ENCODE measurements around the gene JKAMP. TPM values are rescaled to one million over a fixed set of nuclear protein-coding genes. Genes with fewer than 3 reads are reported as not detected.
A peak's percentile ranks its signal among the peaks of the same experiment; 100 is the strongest.

Gene JKAMP
- polyA plus RNA-seq, 1 experiment, result 208 TPM

DNA sequence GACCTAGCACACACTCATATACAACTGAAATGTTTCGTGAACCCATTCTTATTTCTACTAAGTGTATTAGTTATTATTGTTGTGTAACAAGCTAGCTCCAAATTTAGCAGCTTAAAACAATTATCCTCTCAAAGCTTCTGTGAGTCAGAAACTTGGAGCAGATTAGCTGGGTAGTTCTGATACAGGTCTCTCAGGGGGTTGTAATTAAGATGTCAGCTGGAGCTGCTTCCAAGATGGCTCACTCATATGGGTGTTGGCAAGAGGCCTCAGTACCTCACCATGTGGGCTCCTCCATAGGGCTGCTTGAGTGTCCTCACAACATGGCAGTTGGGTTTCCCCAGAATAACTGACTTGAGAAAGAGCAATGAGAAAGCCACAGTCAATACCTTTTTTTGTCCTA lies 28.9 kb upstream of the JKAMP start:
- H3K27ac ChIP-seq (ENCODE audit: low read depth, low read length), result no peak overlapping the region
- H3K27me3 ChIP-seq (ENCODE audit: control insufficient read depth, insufficient read depth, low read length), result no peaks in the 10 kb centered on the region
- POLR2A ChIA-PET, result interaction anchor here (0.6 to 1.0 kb wide), 3 partner anchors 14 to 267 kb away, joined by 3 to 9 read pairs (median 4); partner anchors contain the start of genes JKAMP and L3HYPDH
- no peaks in the 10 kb centered on the region for H3K9me3 ChIP-seq (ENCODE audit: control insufficient read depth, insufficient read depth, low read length)
- CTCF ChIA-PET, result interaction anchor here (0.9 kb wide), 1 partner anchor 26 kb away, joined by 3 read pairs; no protein-coding TSS in a partner anchor
- no peak for TF ChIP-seq CTCF (IDR thresholded peaks at IDR 0.05; ENCODE audit: low read depth, low read length)
- no peak overlapping the region for H3K4me3 ChIP-seq (ENCODE audit: low read depth, low read length)
- no peak for DNase-seq (ENCODE audit: low read depth, low spot score)

DNA sequence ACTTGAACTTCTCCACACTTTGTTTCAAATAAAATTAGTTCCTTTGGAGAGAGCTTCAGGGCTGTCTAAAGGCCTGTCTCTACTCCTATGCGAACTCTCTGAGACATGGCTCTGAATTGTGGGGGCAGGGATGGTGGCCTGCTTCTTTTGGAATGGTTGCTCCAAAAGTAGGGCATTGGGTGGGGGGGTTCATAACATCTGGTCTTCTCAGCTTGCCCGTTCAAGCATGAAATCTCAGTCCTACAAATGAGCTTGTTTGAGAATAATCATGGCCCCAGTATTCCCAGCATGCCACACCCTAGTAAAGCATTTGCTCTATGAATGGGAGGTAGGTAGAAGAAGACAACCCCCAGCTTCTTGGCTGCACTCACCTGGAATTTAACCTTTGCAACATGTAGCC lies 25.8 kb upstream of the JKAMP start:
- DNase-seq (ENCODE audit: low read depth, low spot score), result no peak
- H3K9me3 ChIP-seq (ENCODE audit: control insufficient read depth, insufficient read depth, low read length), result no peaks in the 10 kb centered on the region
- H3K27ac ChIP-seq (ENCODE audit: low read depth, low read length), result no peak overlapping the region
- H3K27me3 ChIP-seq (ENCODE audit: control insufficient read depth, insufficient read depth, low read length), result no peaks in the 10 kb centered on the region
- POLR2A ChIA-PET, result no interaction called here
- no peak for TF ChIP-seq CTCF (IDR thresholded peaks at IDR 0.05; ENCODE audit: low read depth, low read length)
- H3K4me3 ChIP-seq (ENCODE audit: low read depth, low read length), result no peak overlapping the region
- CTCF ChIA-PET, result interaction anchor here (1.2 kb wide), 1 partner anchor 329 kb away, joined by 4 read pairs; no protein-coding TSS in a partner anchor

- CTCF ChIA-PET, result interaction anchor here (0.9 kb wide), 1 partner anchor 24 kb away, joined by 3 read pairs; the partner anchor contains the start of genes JKAMP and L3HYPDH
- POLR2A ChIA-PET, result no interaction called here
- no peak for TF ChIP-seq CTCF (IDR thresholded peaks at IDR 0.05; ENCODE audit: low read depth, low read length)
- H3K4me3 ChIP-seq (ENCODE audit: low read depth, low read length), result no peak overlapping the region
- no peak for DNase-seq (ENCODE audit: low read depth, low spot score)
- peaks cover 5% of the 10 kb centered on the region; the same call in 1 of the 2 replicates for H3K9me3 ChIP-seq (ENCODE audit: control insufficient read depth, insufficient read depth, low read length)
- no peaks in the 10 kb centered on the region for H3K27me3 ChIP-seq (ENCODE audit: control insufficient read depth, insufficient read depth, low read length)
- H3K27ac ChIP-seq (ENCODE audit: low read depth, low read length), result no peak overlapping the region
Measured at GRCh38 chr14:59460378-59460777, 23.9 kb upstream of the JKAMP start.

DNA sequence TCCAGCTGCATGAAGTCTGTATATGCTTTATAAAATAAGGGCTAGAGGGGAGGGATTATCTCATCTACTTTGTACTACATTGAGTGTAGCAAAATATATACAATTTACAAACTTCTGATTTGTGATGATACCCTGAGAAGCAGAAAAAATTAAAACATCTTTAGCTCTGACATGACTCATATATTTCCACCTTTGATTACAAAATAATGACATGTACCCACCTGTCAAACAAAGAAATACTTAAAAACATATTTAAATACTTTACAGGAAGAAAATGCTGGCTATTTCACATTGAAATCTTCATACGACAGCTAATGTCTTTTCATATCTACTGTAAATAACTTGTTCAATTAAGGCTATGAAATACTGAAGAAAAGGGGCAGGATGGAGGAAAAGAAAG lies 22.4 kb upstream of the JKAMP start:
- TF ChIP-seq CTCF (IDR thresholded peaks at IDR 0.05; ENCODE audit: low read depth, low read length), result no peak
- Histone ChIP-seq H3K27ac (ENCODE audit: low read depth, low read length) (no peak overlapping the region), H3K27me3 (ENCODE audit: control insufficient read depth, insufficient read depth, low read length) (no peaks in the 10 kb centered on the region), H3K4me3 (ENCODE audit: low read depth, low read length) (no peak overlapping the region), H3K9me3 (ENCODE audit: control insufficient read depth, insufficient read depth, low read length) (peaks cover 5% of the 10 kb centered on the region; the same call in 1 of the 2 replicates)
- ChIA-PET CTCF (interaction anchor here (2.8 kb wide), 1 partner anchor 115 kb away, joined by 8 read pairs; the partner anchor contains the start of gene CCDC175), POLR2A (no interaction called here)
- DNase-seq (ENCODE audit: low read depth, low spot score), result no peak

DNA sequence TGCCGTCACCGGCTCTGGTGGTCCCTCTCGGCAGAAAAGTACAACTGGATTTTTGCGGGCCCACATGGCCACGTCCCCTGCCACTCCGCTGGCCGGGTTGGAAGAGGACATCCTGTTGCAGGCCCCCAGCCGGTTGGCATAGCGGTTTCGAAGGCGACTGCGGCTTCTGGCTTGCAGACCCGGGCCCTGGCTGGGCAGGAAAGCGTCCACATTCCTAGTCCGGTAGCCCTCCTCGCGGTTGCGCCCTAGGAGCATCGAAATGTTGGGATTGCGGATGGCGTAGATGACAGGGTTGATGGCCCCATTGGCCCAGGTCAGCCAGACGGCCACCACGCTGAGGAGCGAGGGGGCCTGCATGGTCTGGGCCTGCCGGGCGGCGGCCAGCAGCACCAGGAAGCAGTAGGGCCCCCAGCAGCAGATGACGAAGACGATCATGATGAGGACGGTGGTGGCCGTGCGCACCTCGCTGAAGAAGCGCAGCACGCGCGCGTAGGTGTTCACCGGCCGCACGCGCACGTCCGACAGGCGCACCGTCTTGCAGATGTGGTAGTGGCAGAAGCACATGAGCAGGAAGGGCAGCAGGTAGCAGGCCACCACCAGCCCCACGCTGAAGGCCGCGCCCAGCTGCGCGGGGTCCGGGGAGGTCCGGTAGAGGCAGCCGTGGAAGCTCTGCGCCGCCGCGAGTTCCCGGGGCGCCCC lies 20.4 kb upstream of the JKAMP start:
- H3K9me3 ChIP-seq (ENCODE audit: control insufficient read depth, insufficient read depth, low read length), result peaks cover 5% of the 10 kb centered on the region; the same call in 1 of the 2 replicates
- CTCF ChIA-PET, result interaction anchor here (2.8 kb wide), 1 partner anchor 113 kb away, joined by 8 read pairs; the partner anchor contains the start of gene CCDC175
- no peak overlapping the region for H3K27ac ChIP-seq (ENCODE audit: low read depth, low read length)
- peak overlapping the region; percentile 61 for H3K4me3 ChIP-seq (ENCODE audit: low read depth, low read length)
- no peak for DNase-seq (ENCODE audit: low read depth, low spot score)
- TF ChIP-seq CTCF (IDR thresholded peaks at IDR 0.05; ENCODE audit: low read depth, low read length), result no peak
- POLR2A ChIA-PET, result interaction anchor here (0.7 to 2.3 kb wide), 3 partner anchors 13 to 20 kb away, joined by 3 to 9 read pairs (median 3); partner anchors contain the start of genes JKAMP and L3HYPDH
- no peaks in the 10 kb centered on the region for H3K27me3 ChIP-seq (ENCODE audit: control insufficient read depth, insufficient read depth, low read length)
